ENCODE results near the gene ATP9B. TPM values are rescaled to one million over a fixed set of nuclear protein-coding genes. Genes with fewer than 3 reads are reported as not detected.

The ATP9B gene
- total RNA-seq, 8 experiments from 2014 or later = 15.6 to 44.1 (median 21.6) TPM

DNA sequence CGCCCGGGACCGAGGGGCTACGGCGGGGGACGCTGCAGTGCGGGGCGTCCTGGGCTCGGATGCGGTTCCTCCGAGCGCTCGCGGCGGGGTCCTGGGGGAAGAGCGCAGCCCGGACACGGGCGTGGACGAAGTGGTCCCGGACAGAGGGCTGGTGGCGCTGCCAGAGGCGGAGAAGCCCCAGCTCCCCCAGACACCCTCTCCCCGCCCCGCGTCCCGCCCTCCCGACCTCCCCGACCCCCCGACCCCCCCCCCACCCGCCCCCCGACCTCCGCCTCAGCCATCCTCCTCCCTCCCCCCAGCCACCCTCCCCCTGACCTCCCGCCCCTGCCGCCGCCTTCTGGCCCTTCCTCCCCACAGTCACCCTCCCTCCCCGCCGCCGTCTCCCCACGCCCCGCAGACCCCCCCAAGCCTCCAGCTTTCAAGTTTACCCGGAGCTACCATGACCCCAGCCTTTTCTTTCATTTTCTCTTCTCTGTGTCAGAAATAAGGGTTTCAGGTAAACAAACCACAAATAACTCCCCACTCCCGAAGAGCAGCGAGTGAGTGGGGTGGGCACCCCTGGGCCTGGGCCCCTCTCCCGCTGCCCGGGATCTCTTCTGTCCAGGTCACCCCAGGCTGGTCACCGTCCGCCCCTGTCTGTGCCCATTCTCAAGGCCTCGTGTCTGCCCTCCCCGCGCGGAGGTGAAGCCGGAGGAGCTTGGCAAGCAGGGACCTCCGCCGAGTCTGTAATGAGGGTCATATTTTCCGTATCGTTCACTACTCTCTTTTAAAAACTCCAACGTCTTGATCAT, 331.6 kb downstream of the ATP9B start:
- peak overlapping the region in 4 of 5 donors; percentile 16 to 35 (median 31) for H3K4me3 ChIP-seq
- in situ Hi-C loops (cut with MboI; ENCODE audit: low pct_unique_long_range_greater_than_20kb in 2 of 9, low sequenced_read_pairs in 9 of 9, unreplicated experiment in 9 of 9) = loop anchor here in 1 of 9 experiments (25.0 kb wide), 1 partner anchor 137 kb away; no protein-coding TSS in a partner anchor
- 60 to 100% methylated on average over 1 to 3 of the region's 58 CpGs; no CpG with 5 or more reads in 8 of the 10 experiments for WGBS, 10 experiments
- peak in 1 of 8 experiments; percentile 2 for ATAC-seq (replicated peaks in 6 of 8)
- H3K27ac ChIP-seq = no peak overlapping the region
- peaks cover 5 to 28% of the 10 kb centered on the region in 2 donors for H3K4me1 ChIP-seq (replicated peaks in 1 of 2)

- in situ Hi-C loops (cut with MboI; ENCODE audit: low pct_unique_long_range_greater_than_20kb in 2 of 9, low sequenced_read_pairs in 9 of 9, unreplicated experiment in 9 of 9) = loop anchor here in 1 of 9 experiments (25.0 kb wide), 1 partner anchor 136 kb away; no protein-coding TSS in a partner anchor
- Histone ChIP-seq H3K27ac (no peak overlapping the region), H3K4me3 (no peak overlapping the region), H3K4me1 (replicated peaks in 1 of 2) (peaks cover 5 to 30% of the 10 kb centered on the region in 2 donors)
- no peak for ATAC-seq (replicated peaks in 6 of 8)
- WGBS, 10 experiments = 33 to 100% (median 60%) methylated on average over 1 to 7 of the region's 32 CpGs; no CpG with 5 or more reads in 7 of the 10 experiments
Observed at GRCh38 chr18:79401494-79402208, 332.5 kb downstream of the ATP9B start.

DNA sequence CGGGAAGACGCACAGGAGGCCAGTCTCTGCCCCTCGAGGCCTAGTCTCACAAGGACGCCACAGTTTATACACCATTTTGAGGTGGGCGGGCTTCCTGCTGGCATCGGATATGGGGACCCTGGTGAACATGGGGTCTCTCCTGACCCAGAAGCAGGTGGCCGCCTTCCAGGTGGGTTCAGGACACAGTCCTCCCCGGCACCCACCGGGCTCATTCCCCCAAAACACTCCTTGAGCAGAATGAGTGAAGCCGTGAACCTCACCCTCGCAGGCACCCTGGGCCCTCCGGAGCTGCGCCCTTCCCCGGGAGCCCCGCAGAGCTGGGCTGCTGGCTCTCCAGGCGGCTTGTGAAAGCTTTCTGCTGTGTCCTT, 333.0 kb downstream of the ATP9B start:
- 20 to 100% (median 93%) methylated on average over 1 to 3 of the region's 16 CpGs; no CpG with 5 or more reads in 3 of the 10 experiments for WGBS, 10 experiments
- in situ Hi-C loops (cut with MboI; ENCODE audit: low pct_unique_long_range_greater_than_20kb in 2 of 9, low sequenced_read_pairs in 9 of 9, unreplicated experiment in 9 of 9) = loop anchor here in 1 of 9 experiments (25.0 kb wide), 1 partner anchor 135 kb away; no protein-coding TSS in a partner anchor
- Histone ChIP-seq H3K4me3 (no peak overlapping the region), H3K4me1 (replicated peaks in 1 of 2) (peaks cover 5 to 30% of the 10 kb centered on the region in 2 donors), H3K27ac (no peak overlapping the region)
- no peak for ATAC-seq (replicated peaks in 6 of 8)

DNA sequence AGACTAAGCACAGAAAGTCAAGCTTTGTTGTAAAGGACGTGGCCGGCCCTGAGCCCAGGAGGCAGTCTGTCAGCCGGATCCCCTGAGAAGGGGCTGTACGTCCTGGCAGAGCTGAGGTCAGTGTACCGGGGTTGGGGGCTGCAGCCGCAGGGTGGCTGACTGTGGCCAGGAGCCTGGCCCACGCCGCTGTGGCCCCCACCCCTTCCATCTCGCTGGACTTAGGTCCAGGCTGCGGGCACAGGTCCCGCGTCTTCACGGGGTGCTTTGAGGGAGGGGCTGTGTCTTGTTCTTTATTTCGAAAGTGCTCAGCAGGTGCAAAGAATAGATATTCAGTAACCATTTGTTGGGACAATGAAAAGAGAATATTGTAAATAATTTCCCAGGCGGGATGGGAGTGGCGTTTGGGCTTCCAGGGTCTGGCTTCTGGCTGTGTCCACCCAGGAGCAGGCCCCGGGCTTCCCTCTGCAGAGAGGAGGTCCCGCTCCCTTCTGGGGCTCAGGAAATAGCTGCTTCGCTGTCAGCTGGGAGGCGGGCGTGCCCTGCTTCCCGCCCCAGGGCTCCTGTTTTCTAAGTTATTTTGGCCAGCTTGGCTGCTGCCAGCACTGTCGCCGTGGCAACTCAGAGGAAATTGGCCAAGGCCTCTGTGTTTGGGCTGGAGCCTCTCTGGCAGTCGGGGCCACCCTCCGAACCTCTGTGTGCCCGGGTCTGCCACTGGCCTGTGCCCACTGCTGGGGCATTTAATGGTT, 334.0 kb downstream of the ATP9B start:
- in situ Hi-C loops (cut with MboI; ENCODE audit: low pct_unique_long_range_greater_than_20kb in 2 of 9, low sequenced_read_pairs in 9 of 9, unreplicated experiment in 9 of 9) = loop anchor here in 1 of 9 experiments (25.0 kb wide), 1 partner anchor 134 kb away; no protein-coding TSS in a partner anchor
- H3K27ac ChIP-seq = no peak overlapping the region
- H3K4me1 ChIP-seq (replicated peaks in 1 of 2) = peaks cover 5 to 30% of the 10 kb centered on the region in 2 donors
- ATAC-seq (replicated peaks in 6 of 8) = peak in 6 of 8 experiments; percentile 10 to 83 (median 57)
- no peak overlapping the region for H3K4me3 ChIP-seq
- 7 to 85% (median 40%) methylated on average over 1 to 18 of the region's 27 CpGs; no CpG with 5 or more reads in 1 of the 10 experiments for WGBS, 10 experiments

DNA sequence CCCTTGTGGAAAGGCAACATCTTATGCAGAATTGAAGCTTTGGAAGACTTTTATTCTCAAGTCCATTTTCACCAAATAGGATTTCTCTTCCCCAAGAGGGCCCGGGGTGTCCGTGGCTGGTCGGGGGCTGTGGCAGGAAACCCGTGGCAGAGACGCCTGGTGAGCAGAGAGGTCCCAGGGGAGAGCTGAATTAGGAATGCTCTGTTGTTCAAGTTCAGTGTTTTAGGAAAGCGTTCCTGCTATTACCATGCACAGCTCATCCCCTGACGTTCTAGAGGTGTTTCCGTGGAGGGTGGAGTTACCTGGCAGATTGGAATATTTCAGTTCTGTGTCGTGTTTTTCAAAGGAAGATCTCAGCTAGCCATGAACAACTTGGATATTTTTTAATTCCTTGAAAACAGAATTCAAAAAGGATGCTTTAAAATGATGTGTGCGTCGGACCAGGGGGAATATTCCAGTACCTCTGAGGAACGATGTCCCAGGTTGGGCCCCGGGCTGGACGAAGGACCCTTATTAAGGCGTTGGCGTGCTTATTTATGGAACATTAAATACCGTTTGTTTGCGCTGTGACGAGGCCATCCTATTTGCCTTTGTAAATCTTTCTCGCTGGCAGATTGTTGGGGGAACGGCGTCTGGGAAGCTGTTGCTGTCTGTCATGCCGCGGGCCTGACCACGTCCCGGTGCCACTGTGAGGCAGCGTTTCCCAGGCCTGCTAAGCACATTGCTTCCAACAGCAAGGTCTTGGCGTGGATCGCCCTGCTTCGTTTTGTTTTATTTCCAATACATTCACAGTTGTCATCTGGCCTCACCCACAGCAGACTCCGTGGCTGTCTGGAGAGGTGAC, 334.8 kb downstream of the ATP9B start:
- 6 to 62% (median 39%) methylated on average over 1 to 22 of the region's 31 CpGs; no CpG with 5 or more reads in 4 of the 10 experiments for WGBS, 10 experiments
- Histone ChIP-seq H3K4me1 (replicated peaks in 1 of 2) (peaks cover 5 to 30% of the 10 kb centered on the region in 2 donors), H3K4me3 (no peak overlapping the region), H3K27ac (no peak overlapping the region)
- peak in 6 of 8 experiments; percentile 6 to 60 (median 50) for ATAC-seq (replicated peaks in 6 of 8)
- in situ Hi-C loops (cut with MboI; ENCODE audit: low pct_unique_long_range_greater_than_20kb in 2 of 9, low sequenced_read_pairs in 9 of 9, unreplicated experiment in 9 of 9) = loop anchor here in 1 of 9 experiments (25.0 kb wide), 1 partner anchor 133 kb away; no protein-coding TSS in a partner anchor

- ATAC-seq (replicated peaks in 6 of 8) = peak; percentile 20 to 90 (median 57)
- Histone ChIP-seq H3K27ac (no peak overlapping the region), H3K4me3 (no peak overlapping the region), H3K4me1 (replicated peaks in 1 of 2) (peaks cover 5 to 28% of the 10 kb centered on the region in 2 donors)
- 11 to 100% (median 76%) methylated on average over 2 to 8 of the region's 12 CpGs; no CpG with 5 or more reads in 5 of the 10 experiments for WGBS, 10 experiments
- in situ Hi-C loops (cut with MboI; ENCODE audit: low pct_unique_long_range_greater_than_20kb in 2 of 9, low sequenced_read_pairs in 9 of 9, unreplicated experiment in 9 of 9) = loop anchor here in 1 of 9 experiments (25.0 kb wide), 1 partner anchor 133 kb away; no protein-coding TSS in a partner anchor
Observed at GRCh38 chr18:79404567-79404910, 335.3 kb downstream of the ATP9B start.

- peaks cover 5 to 24% of the 10 kb centered on the region in 2 donors for H3K4me1 ChIP-seq (replicated peaks in 1 of 2)
- ATAC-seq (replicated peaks in 6 of 8) = peak in 3 of 8 experiments; percentile 16 to 29 (median 18)
- in situ Hi-C loops (cut with MboI; ENCODE audit: low pct_unique_long_range_greater_than_20kb in 2 of 9, low sequenced_read_pairs in 9 of 9, unreplicated experiment in 9 of 9) = loop anchor here in 1 of 9 experiments (25.0 kb wide), 1 partner anchor 132 kb away; no protein-coding TSS in a partner anchor
- H3K4me3 ChIP-seq = no peak overlapping the region
- H3K27ac ChIP-seq = no peak overlapping the region
- WGBS, 10 experiments = 10 to 92% (median 60%) methylated on average over 2 to 15 of the region's 23 CpGs; no CpG with 5 or more reads in 1 of the 10 experiments
Observed at GRCh38 chr18:79405019-79405780, 336.0 kb downstream of the ATP9B start.

- Histone ChIP-seq H3K4me1 (replicated peaks in 1 of 2) (peaks cover 5 to 24% of the 10 kb centered on the region in 2 donors), H3K4me3 (no peak overlapping the region), H3K27ac (no peak overlapping the region)
- 49 to 100% (median 89%) methylated on average over 1 to 16 of the region's 27 CpGs; no CpG with 5 or more reads in 2 of the 10 experiments for WGBS, 10 experiments
- ATAC-seq (replicated peaks in 6 of 8) = no peak
- in situ Hi-C loops (cut with MboI; ENCODE audit: low pct_unique_long_range_greater_than_20kb in 2 of 9, low sequenced_read_pairs in 9 of 9, unreplicated experiment in 9 of 9) = loop anchor here in 1 of 9 experiments (25.0 kb wide), 1 partner anchor 131 kb away; no protein-coding TSS in a partner anchor
Observed at GRCh38 chr18:79405781-79406575, 336.8 kb downstream of the ATP9B start.

DNA sequence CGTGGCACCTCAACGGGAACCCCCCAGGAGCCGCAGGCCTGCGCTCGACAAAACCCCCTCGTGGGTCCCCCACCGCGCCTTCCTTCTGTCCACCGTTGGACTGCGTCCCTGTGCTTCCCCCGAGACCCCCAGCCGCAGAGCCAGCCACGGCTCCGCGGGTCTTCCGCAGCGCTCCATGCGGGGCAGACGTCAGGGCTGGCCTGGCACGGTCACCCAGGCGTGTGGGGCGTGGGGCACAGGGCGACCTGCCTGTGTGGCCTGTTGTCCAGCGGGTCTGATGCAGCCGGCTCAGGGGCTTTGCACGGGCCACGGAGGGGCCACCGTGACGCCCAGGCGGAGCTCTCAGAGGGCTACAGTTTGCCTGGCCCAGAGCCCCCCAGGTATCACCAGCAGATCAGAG, 337.5 kb downstream of the ATP9B start:
- ATAC-seq (replicated peaks in 6 of 8) = no peak
- peaks cover 8 to 24% of the 10 kb centered on the region in 2 donors for H3K4me1 ChIP-seq (replicated peaks in 1 of 2)
- in situ Hi-C loops (cut with MboI; ENCODE audit: low pct_unique_long_range_greater_than_20kb in 2 of 9, low sequenced_read_pairs in 9 of 9, unreplicated experiment in 9 of 9) = loop anchor here in 1 of 9 experiments (25.0 kb wide), 1 partner anchor 131 kb away; no protein-coding TSS in a partner anchor
- H3K27ac ChIP-seq = no peak overlapping the region
- no peak overlapping the region for H3K4me3 ChIP-seq
- WGBS, 10 experiments = 68 to 97% (median 92%) methylated on average over 2 to 8 of the region's 30 CpGs; no CpG with 5 or more reads in 6 of the 10 experiments

GRCh38 chr18:79409313-79409712, 340.1 kb downstream of the ATP9B start:
- in situ Hi-C loops (cut with MboI; ENCODE audit: low pct_unique_long_range_greater_than_20kb in 2 of 9, low sequenced_read_pairs in 9 of 9, unreplicated experiment in 9 of 9) = loop anchor here in 1 of 9 experiments (25.0 kb wide), 1 partner anchor 128 kb away; no protein-coding TSS in a partner anchor
- H3K4me3 ChIP-seq = no peak overlapping the region
- no peak for ATAC-seq (replicated peaks in 6 of 8)
- H3K4me1 ChIP-seq (replicated peaks in 1 of 2) = peaks cover 11 to 12% of the 10 kb centered on the region in 2 donors
- H3K27ac ChIP-seq = no peak overlapping the region
- 45 to 97% (median 70%) methylated on average over 2 to 3 of the region's 3 CpGs for WGBS, 10 experiments

All from motor neuron (in vitro differentiated cells).